Uterus (tissue), 4 donors: ENCODE data around the gene APOA1. TPM values are rescaled to one million over a fixed set of nuclear protein-coding genes. Genes with fewer than 3 reads are reported as not detected.

ENCODE experiments used
- DNase-seq, 2 donors: peaks; one replicate each; pipeline ENCODE4 v3.0.0-alpha.2; 2019 to 2020
- H3K27ac ChIP-seq, 2 donors: fragments of 200-600 bp; sonication (generic); 1 replicate in 1 of 2; 2 replicates in 1 of 2; pipeline ENCODE4 v1.5.1; 2016 to 2018
- H3K27me3 ChIP-seq, 2 donors: fragments of 200-600 bp; sonication (generic); one replicate each; pipeline ENCODE4 v1.5.1; 2018 to 2019; ENCODE audit warnings: control low read depth in 1 of 2
- H3K36me3 ChIP-seq, 2 donors: fragments of 200-600 bp; sonication (generic); one replicate each; pipeline ENCODE4 v1.5.1; 2019; ENCODE audit warnings: control low read depth in 1 of 2
- H3K4me1 ChIP-seq, 2 donors: fragments of 200-600 bp; sonication (generic); one replicate each; pipeline ENCODE4 v1.5.1; 2018 to 2019; ENCODE audit warnings: control low read depth in 1 of 2
- H3K4me3 ChIP-seq, 2 donors: fragments of 200-600 bp; sonication (generic); 1 replicate in 1 of 2; 2 replicates in 1 of 2; pipeline ENCODE4 v1.5.1; 2018 to 2019; ENCODE audit warnings: mild to moderate bottlenecking in 1 of 2
- H3K9me3 ChIP-seq, 2 donors: fragments of 200-600 bp; sonication (generic); one replicate each; pipeline ENCODE4 v1.5.1; 2019; ENCODE audit warnings: control low read depth in 1 of 2
- CTCF ChIP-seq, 4 experiments: fragments of 200-600 bp in 2 of 4; fragments of 450-650 bp in 2 of 4; sonication (generic) in 2 of 4; IDR thresholded peaks; one replicate each; pipeline ENCODE4 v1.5.1; 2016 to 2019; ENCODE audit warnings: antibody characterized with exemption in 4 of 4, mild to moderate bottlenecking in 2 of 4, moderate library complexity in 1 of 4
- POLR2A ChIP-seq, 2 donors: fragments of 450-650 bp; IDR thresholded peaks; one replicate each; pipeline ENCODE4 v1.6.1; 2016; ENCODE audit warnings: antibody characterized with exemption in 2 of 2, mild to moderate bottlenecking in 1 of 2, moderate library complexity in 1 of 2
- intact Hi-C: fragments of 100-400 bp; cut with DNase I; formaldehyde crosslinking; loops from one replicate; pipeline ENCODE4 v1.15.1; 2023; ENCODE audit warnings: low total_unique reads
- total RNA-seq, 4 donors: library from RNA; depleted of rRNA in 3 of 4; stranded (reverse); fragments of >200 nt in 3 of 4; gene quantifications; one replicate each; pipeline versions ENCODE4 v1.1.0 to v1.2.4, GENCODE V29; 2014 to 2023
- donor health status: DM: yes; HTN: yes; CAD: no.

APOA1 gene
- total RNA-seq, 4 donors from 2014 or later = 2.2 to 3.5 TPM; not detected in 2

- Histone ChIP-seq H3K27ac (no peak within 1 kb of the TSS), H3K9me3 (no peaks in the 10 kb centered on the region), H3K27me3 (no peaks in the 10 kb centered on the region), H3K36me3 (no peaks in the 10 kb centered on the region), H3K4me1 (no peaks in the 10 kb centered on the region), H3K4me3 (no peak within 1 kb of the TSS)
- DNase-seq = no peak
- TF ChIP-seq CTCF (IDR thresholded peaks at IDR 0.05) = no peak
- intact Hi-C loops = no loop called here
Measured at GRCh38 chr11:116829525-116830183, 7.8 kb downstream of the APOA1 start, which contains the start of gene APOC3. TSS of gene APOC3 (plus strand) at chr11:116829907. CDS start at chr11:116830583, 676 bp downstream.

DNA sequence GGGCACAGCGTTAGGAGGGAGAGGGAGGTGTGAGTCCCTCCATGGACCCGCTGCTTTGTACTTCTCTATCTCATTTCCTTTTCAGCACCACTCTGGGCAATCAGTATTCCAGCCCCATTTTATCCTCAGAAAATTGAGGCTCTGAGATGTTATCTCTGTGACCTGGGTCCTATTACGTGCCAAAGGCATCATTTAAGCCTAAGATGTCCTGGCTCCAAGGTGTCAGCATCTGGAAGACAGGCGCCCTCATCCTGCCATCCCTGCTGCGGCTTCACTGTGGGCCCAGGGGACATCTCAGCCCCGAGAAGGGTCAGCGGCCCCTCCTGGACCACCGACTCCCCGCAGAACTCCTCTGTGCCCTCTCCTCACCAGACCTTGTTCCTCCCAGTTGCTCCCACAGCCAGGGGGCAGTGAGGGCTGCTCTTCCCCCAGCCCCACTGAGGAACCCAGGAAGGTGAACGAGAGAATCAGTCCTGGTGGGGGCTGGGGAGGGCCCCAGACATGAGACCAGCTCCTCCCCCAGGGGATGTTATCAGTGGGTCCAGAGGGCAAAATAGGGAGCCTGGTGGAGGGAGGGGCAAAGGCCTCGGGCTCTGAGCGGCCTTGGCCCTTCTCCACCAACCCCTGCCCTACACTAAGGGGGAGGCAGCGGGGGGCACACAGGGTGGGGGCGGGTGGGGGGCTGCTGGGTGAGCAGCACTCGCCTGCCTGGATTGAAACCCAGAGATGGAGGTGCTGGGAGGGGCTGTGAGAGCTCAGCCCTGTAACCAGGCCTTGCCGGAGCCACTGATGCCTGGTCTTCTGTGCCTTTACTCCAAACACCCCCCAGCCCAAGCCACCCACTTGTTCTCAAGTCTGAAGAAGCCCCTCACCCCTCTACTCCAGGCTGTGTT, 8.5 kb downstream of the APOA1 start:
- no peak overlapping the region for H3K4me3 ChIP-seq
- no peaks in the 10 kb centered on the region for H3K9me3 ChIP-seq
- no peaks in the 10 kb centered on the region for H3K36me3 ChIP-seq
- no peak overlapping the region for H3K27ac ChIP-seq
- no peak for TF ChIP-seq CTCF (IDR thresholded peaks at IDR 0.05)
- TF ChIP-seq POLR2A (IDR thresholded peaks at IDR 0.05) = no peak
- intact Hi-C loops = no loop called here
- no peak for DNase-seq
- H3K27me3 ChIP-seq = no peaks in the 10 kb centered on the region
- no peaks in the 10 kb centered on the region for H3K4me1 ChIP-seq

GRCh38 chr11:116827461-116827860, 10.0 kb downstream of the APOA1 start:
- intact Hi-C loops = no loop called here
- no peaks in the 10 kb centered on the region for H3K4me1 ChIP-seq
- no peak for DNase-seq

GRCh38 chr11:116826751-116827431, 10.5 kb downstream of the APOA1 start:
- intact Hi-C loops = no loop called here
- no peaks in the 10 kb centered on the region for H3K9me3 ChIP-seq
- H3K4me3 ChIP-seq = no peak overlapping the region
- no peaks in the 10 kb centered on the region for H3K27me3 ChIP-seq
- DNase-seq = no peak
- H3K36me3 ChIP-seq = no peaks in the 10 kb centered on the region
- no peaks in the 10 kb centered on the region for H3K4me1 ChIP-seq
- H3K27ac ChIP-seq = no peak overlapping the region
- no peak for TF ChIP-seq POLR2A (IDR thresholded peaks at IDR 0.05)
- no peak for TF ChIP-seq CTCF (IDR thresholded peaks at IDR 0.05)

More at GRCh38 chr11:116827461-116827860, 10.0 kb downstream of the APOA1 start:
- no peaks in the 10 kb centered on the region for H3K27me3 ChIP-seq
- H3K27ac ChIP-seq = no peak overlapping the region
- H3K9me3 ChIP-seq = no peaks in the 10 kb centered on the region
- TF ChIP-seq POLR2A (IDR thresholded peaks at IDR 0.05) (no peak), CTCF (IDR thresholded peaks at IDR 0.05) (no peak)
- H3K36me3 ChIP-seq = no peaks in the 10 kb centered on the region
- no peak overlapping the region for H3K4me3 ChIP-seq
